Neural progenitor cell (in vitro differentiated cells): ENCODE results near the gene PARD3B. TPM values are rescaled to one million over a fixed set of nuclear protein-coding genes. Genes with fewer than 3 reads are reported as not detected.

Experiments
- DNase-seq: peaks from one replicate; pipeline ENCODE4 v3.0.0-alpha.2; 2016; ENCODE audit warnings: low spot score
- H2AFZ ChIP-seq: fragments of 200-600 bp; sonication (generic); replicated peaks from 2 replicates; pipeline ENCODE4 v1.6.1; 2016; ENCODE audit warnings: antibody characterized with exemption
- H3F3A ChIP-seq: fragments of 200-600 bp; sonication (generic); 2 replicates; pipeline ENCODE4 v1.6.1; 2016; ENCODE audit warnings: antibody characterized with exemption, low read depth
- H3K27ac ChIP-seq: fragments of 200-600 bp; sonication (generic); 2 replicates; pipeline ENCODE4 v1.5.1; 2016; ENCODE audit warnings: mild to moderate bottlenecking
- H3K27me3 ChIP-seq: fragments of 200-600 bp; sonication (generic); 2 replicates; pipeline ENCODE4 v1.6.1; 2016; ENCODE audit warnings: mild to moderate bottlenecking, moderate library complexity
- H3K36me3 ChIP-seq: fragments of 200-600 bp; sonication (generic); 2 replicates; pipeline ENCODE4 v1.5.1; 2016
- H3K4me1 ChIP-seq: fragments of 200-600 bp; sonication (generic); 2 replicates; pipeline ENCODE4 v1.6.1; 2016; ENCODE audit warnings: mixed run types
- H3K4me2 ChIP-seq: fragments of 200-600 bp; sonication (generic); 2 replicates; pipeline ENCODE4 v1.6.1; 2016
- H3K4me3 ChIP-seq: fragments of 200-600 bp; sonication (generic); 2 replicates; pipeline ENCODE4 v1.5.1; 2016
- H3K79me2 ChIP-seq: fragments of 200-600 bp; sonication (generic); 2 replicates; pipeline ENCODE4 v1.6.1; 2016; ENCODE audit warnings: low read depth
- H3K9ac ChIP-seq: fragments of 200-600 bp; sonication (generic); 2 replicates; pipeline ENCODE4 v1.6.1; 2016
- H3K9me3 ChIP-seq: fragments of 200-600 bp; sonication (generic); 2 replicates; pipeline ENCODE4 v1.5.1; 2016; ENCODE audit warnings: low read depth
- H4K20me1 ChIP-seq: fragments of 200-600 bp; sonication (generic); 2 replicates; pipeline ENCODE4 v1.6.1; 2016; ENCODE audit warnings: low read depth
- H3K27ac Mint-ChIP-seq: 3 replicates; pipeline ENCODE4 v1.8.0; 2021; ENCODE audit warnings: mixed read lengths
- H3K27me3 Mint-ChIP-seq: 2 replicates; pipeline ENCODE4 v1.8.0; 2022; ENCODE audit warnings: low read depth, mild to moderate bottlenecking, inconsistent platforms, moderate library complexity, mixed read lengths; ENCODE audit not compliant: insufficient read depth
- H3K36me3 Mint-ChIP-seq: 3 replicates; pipeline ENCODE4 v1.8.0; 2021; ENCODE audit warnings: mixed read lengths
- H3K4me1 Mint-ChIP-seq: 3 replicates; pipeline ENCODE4 v1.8.0; 2021; ENCODE audit warnings: mixed read lengths
- H3K4me3 Mint-ChIP-seq: 3 replicates; pipeline ENCODE4 v1.8.0; 2021; ENCODE audit warnings: mild to moderate bottlenecking, moderate library complexity, mixed read lengths
- H3K9me3 Mint-ChIP-seq: 3 replicates; pipeline ENCODE4 v1.8.0; 2020; ENCODE audit warnings: mixed read lengths
- CTCF ChIP-seq: fragments of 200-600 bp; sonication (generic); IDR thresholded peaks from 2 replicates; pipeline ENCODE4 v1.5.1; 2017; ENCODE audit warnings: antibody characterized with exemption, mild to moderate bottlenecking
- EZH2 ChIP-seq: fragments of 200-600 bp; sonication (generic); IDR thresholded peaks from 2 replicates; pipeline ENCODE4 v1.6.1; 2017; ENCODE audit warnings: antibody characterized with exemption, mild to moderate bottlenecking, moderate library complexity
- EZH2phosphoT487 ChIP-seq: fragments of 200-600 bp; sonication (generic); IDR thresholded peaks from 2 replicates; pipeline ENCODE4 v1.6.1; 2017; ENCODE audit warnings: antibody characterized with exemption
- total RNA-seq: library from RNA; depleted of rRNA; stranded (reverse); fragments of >200 nt; gene quantifications from 2 replicates; pipeline ENCODE4 v1.2.3, GENCODE V29; 2015; ENCODE audit warnings: low replicate concordance

Gene PARD3B
- total RNA-seq, 1 donor from 2014 or later = 8.4 TPM

- H3K4me3 ChIP-seq = no peak overlapping the region
- Mint-ChIP-seq H3K4me1 (peaks cover 15% of the 10 kb centered on the region), H3K36me3 (no peaks in the 10 kb centered on the region), H3K4me3 (no peak overlapping the region), H3K27me3 (no peaks in the 10 kb centered on the region), H3K9me3 (no peaks in the 10 kb centered on the region), H3K27ac (no peak overlapping the region)
- H2AFZ ChIP-seq = no peak overlapping the region
- H3K4me2 ChIP-seq = no peak overlapping the region
- peaks cover 7% of the 10 kb centered on the region for H3K27me3 ChIP-seq
- TF ChIP-seq EZH2 (no peak), CTCF (no peak), EZH2phosphoT487 (no peak)
- DNase-seq = no peak
- H3F3A ChIP-seq = no peaks in the 10 kb centered on the region
- no peaks in the 10 kb centered on the region for H3K9me3 ChIP-seq
- H3K36me3 ChIP-seq = no peaks in the 10 kb centered on the region
- H3K9ac ChIP-seq = no peak overlapping the region
- H3K27ac ChIP-seq = no peak overlapping the region
- no peaks in the 10 kb centered on the region for H3K79me2 ChIP-seq
- no peaks in the 10 kb centered on the region for H4K20me1 ChIP-seq
- H3K4me1 ChIP-seq = peaks cover 9% of the 10 kb centered on the region
These were observed 533.5 kb downstream of the PARD3B start for GRCh38 chr2:205078762-205079161.

DNA sequence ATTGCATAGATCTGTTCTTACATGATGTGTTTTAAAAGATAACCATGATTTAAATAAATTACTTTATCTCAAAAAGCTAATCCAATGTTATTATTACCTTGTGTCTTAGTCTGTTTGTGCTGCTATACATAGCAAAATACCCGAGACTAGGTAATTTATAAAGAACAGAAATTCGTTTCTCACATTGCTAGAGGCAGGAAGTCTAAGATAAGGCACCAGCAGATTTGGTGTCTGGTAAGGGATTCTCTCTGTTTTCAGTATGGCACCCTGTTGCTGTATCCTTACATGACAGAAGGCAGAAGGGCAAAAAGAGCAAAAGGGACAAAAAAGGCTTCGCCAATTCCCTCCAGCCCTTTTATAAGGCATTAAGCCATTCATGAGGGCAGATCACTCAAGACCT is 533.9 kb downstream of the PARD3B start:
- Histone ChIP-seq H3K4me3 (no peak overlapping the region), H3K9ac (no peak overlapping the region), H3K4me2 (peak overlapping the region; percentile 24), H3K79me2 (no peaks in the 10 kb centered on the region), H2AFZ (no peak overlapping the region), H3K27me3 (peaks cover 7% of the 10 kb centered on the region), H3F3A (no peaks in the 10 kb centered on the region), H3K9me3 (no peaks in the 10 kb centered on the region), H3K36me3 (no peaks in the 10 kb centered on the region), H3K27ac (no peak overlapping the region), H4K20me1 (no peaks in the 10 kb centered on the region), H3K4me1 (peaks cover 9% of the 10 kb centered on the region)
- Mint-ChIP-seq H3K27me3 (no peaks in the 10 kb centered on the region), H3K9me3 (no peaks in the 10 kb centered on the region), H3K36me3 (no peaks in the 10 kb centered on the region), H3K4me3 (no peak overlapping the region), H3K27ac (no peak overlapping the region), H3K4me1 (peaks cover 15% of the 10 kb centered on the region)
- peak; percentile 40 for DNase-seq
- TF ChIP-seq EZH2 (no peak), EZH2phosphoT487 (no peak), CTCF (no peak)

GRCh38 chr2:205086662-205087061 is 541.4 kb downstream of the PARD3B start:
- no peak overlapping the region for H3K4me3 Mint-ChIP-seq
- Histone ChIP-seq H3K9me3 (no peaks in the 10 kb centered on the region), H3K36me3 (no peaks in the 10 kb centered on the region), H3K4me1 (no peaks in the 10 kb centered on the region), H3K79me2 (no peaks in the 10 kb centered on the region), H3K4me2 (no peak overlapping the region), H2AFZ (no peak overlapping the region), H3F3A (no peaks in the 10 kb centered on the region), H3K27ac (no peak overlapping the region), H3K27me3 (no peaks in the 10 kb centered on the region), H3K9ac (no peak overlapping the region), H4K20me1 (no peaks in the 10 kb centered on the region), H3K4me3 (no peak overlapping the region)
- H3K9me3 Mint-ChIP-seq = no peaks in the 10 kb centered on the region
- TF ChIP-seq CTCF (no peak), EZH2 (no peak)
- DNase-seq = no peak
- no peaks in the 10 kb centered on the region for H3K27me3 Mint-ChIP-seq
- no peak overlapping the region for H3K27ac Mint-ChIP-seq
- no peaks in the 10 kb centered on the region for H3K36me3 Mint-ChIP-seq
- H3K4me1 Mint-ChIP-seq = no peaks in the 10 kb centered on the region

DNA sequence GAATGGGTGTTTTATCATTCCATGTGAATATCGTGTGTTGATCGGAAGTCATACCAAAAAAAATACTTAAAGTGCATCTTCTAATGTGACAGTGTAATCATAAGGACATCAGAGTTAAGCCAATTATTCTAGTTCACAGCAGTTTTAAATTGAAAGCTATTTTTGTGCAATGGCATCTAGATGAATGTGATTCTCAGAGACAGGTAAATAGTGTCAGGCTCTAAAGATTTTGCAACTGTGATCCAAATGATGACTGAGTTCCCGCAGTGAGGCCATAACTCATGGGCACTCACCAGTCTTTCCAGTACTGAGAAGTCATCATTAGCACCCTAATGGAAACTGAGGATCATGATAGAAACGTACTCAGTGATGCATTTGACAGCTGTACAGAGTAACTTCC is 542.6 kb downstream of the PARD3B start:
- no peaks in the 10 kb centered on the region for H3K27me3 Mint-ChIP-seq
- no peaks in the 10 kb centered on the region for H3K4me1 ChIP-seq
- H3K9me3 ChIP-seq = no peaks in the 10 kb centered on the region
- no peaks in the 10 kb centered on the region for H3K79me2 ChIP-seq
- H3F3A ChIP-seq = no peaks in the 10 kb centered on the region
- no peak overlapping the region for H3K27ac ChIP-seq
- no peaks in the 10 kb centered on the region for H3K27me3 ChIP-seq
- H3K4me2 ChIP-seq = no peak overlapping the region
- no peaks in the 10 kb centered on the region for H3K4me1 Mint-ChIP-seq
- no peak for DNase-seq
- no peak overlapping the region for H2AFZ ChIP-seq
- no peak overlapping the region for H3K4me3 Mint-ChIP-seq
- H3K36me3 Mint-ChIP-seq = no peaks in the 10 kb centered on the region
- no peak overlapping the region for H3K9ac ChIP-seq
- no peak for TF ChIP-seq EZH2phosphoT487
- no peak for TF ChIP-seq EZH2
- no peak for TF ChIP-seq CTCF
- H3K4me3 ChIP-seq = no peak overlapping the region
- H4K20me1 ChIP-seq = no peaks in the 10 kb centered on the region
- H3K9me3 Mint-ChIP-seq = no peaks in the 10 kb centered on the region
- H3K27ac Mint-ChIP-seq = no peak overlapping the region
- no peaks in the 10 kb centered on the region for H3K36me3 ChIP-seq
